Neural crest cell (in vitro differentiated cells): ENCODE measurements around the gene PNKP. TPM values are rescaled to one million over a fixed set of nuclear protein-coding genes. Genes with fewer than 3 reads are reported as not detected.

Source experiments
- DNase-seq: peaks from one replicate; pipeline ENCODE4 v3.0.0; 2021; ENCODE audit warnings: low read depth, mixed read lengths, low spot score
- H3K27ac Mint-ChIP-seq: one replicate; pipeline ENCODE4 v1.8.0; 2021; ENCODE audit warnings: mild to moderate bottlenecking, mixed read lengths; ENCODE audit not compliant: unreplicated experiment
- H3K27me3 Mint-ChIP-seq: 2 replicates; pipeline ENCODE4 v1.8.0; 2021; ENCODE audit warnings: low read depth, mild to moderate bottlenecking, mixed read lengths
- H3K36me3 Mint-ChIP-seq: 2 replicates; pipeline ENCODE4 v1.8.0; 2021; ENCODE audit warnings: low read depth, mild to moderate bottlenecking, mixed read lengths
- H3K4me1 Mint-ChIP-seq: 2 replicates; pipeline ENCODE4 v1.8.0; 2021; ENCODE audit warnings: mixed read lengths
- H3K4me3 Mint-ChIP-seq: one replicate; pipeline ENCODE4 v1.8.0; 2021; ENCODE audit warnings: mild to moderate bottlenecking, mixed read lengths
- H3K9me3 Mint-ChIP-seq: 2 replicates; pipeline ENCODE4 v1.8.0; 2021; ENCODE audit warnings: mixed read lengths
- total RNA-seq: library from RNA; stranded (reverse); gene quantifications from 2 replicates; pipeline ENCODE4 v1.2.1, GENCODE V29; 2021
- TF ChIP-seq, protein P1 (sequence below): fragments of 200-600 bp; sonication (generic); conservative IDR thresholded peaks from 2 replicates; pipeline ENCODE4 v1.5.0; 2021; ENCODE audit warnings: antibody characterized with exemption, mild to moderate bottlenecking

Gene PNKP
- total RNA-seq, 1 donor from 2014 or later: 135 TPM

DNA sequence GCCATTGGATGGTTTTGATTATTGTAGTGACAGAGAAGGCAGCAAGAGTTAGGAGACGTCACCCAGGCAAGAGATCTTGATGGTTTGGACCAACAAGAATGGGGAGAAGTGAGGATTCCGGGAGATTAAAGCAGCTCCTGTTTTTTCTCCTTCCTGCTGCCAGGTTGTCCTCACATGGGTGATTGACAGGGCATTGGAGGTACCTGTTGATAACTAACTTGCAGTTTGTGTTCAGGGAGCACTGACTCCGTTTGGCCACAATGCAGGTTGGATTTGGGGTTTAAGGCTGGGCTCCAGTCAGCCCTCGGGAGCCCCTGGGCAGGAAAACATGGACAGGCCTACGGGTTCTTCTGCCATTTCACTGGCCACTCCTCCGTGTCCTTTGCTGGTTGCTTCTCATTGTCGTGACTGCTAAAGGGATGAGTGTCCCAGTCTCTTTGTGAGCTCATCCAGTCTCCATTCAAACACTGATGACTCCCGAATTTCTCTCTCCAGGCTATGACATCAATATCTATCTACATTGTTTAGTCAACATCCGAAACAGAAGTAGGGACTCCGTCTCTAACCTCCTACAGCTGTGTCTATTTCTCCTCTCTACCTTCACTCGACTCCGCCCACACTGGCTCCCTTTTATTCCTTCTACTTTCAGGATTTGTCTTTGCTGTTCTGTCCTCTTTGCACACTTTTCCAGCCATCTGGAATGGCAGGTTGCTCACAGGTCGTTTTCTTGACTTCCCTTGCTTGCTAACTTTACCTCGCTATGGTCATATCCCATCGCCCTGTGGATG, 17.7 kb downstream of the PNKP start:
- Mint-ChIP-seq H3K27me3 (peaks cover 14% of the 10 kb centered on the region), H3K27ac (no peak overlapping the region), H3K36me3 (peaks cover 26% of the 10 kb centered on the region), H3K4me1 (peaks cover 26% of the 10 kb centered on the region), H3K9me3 (peaks cover 4% of the 10 kb centered on the region), H3K4me3 (peak overlapping the region; percentile 95)
- TF ChIP-seq, protein P1, sequence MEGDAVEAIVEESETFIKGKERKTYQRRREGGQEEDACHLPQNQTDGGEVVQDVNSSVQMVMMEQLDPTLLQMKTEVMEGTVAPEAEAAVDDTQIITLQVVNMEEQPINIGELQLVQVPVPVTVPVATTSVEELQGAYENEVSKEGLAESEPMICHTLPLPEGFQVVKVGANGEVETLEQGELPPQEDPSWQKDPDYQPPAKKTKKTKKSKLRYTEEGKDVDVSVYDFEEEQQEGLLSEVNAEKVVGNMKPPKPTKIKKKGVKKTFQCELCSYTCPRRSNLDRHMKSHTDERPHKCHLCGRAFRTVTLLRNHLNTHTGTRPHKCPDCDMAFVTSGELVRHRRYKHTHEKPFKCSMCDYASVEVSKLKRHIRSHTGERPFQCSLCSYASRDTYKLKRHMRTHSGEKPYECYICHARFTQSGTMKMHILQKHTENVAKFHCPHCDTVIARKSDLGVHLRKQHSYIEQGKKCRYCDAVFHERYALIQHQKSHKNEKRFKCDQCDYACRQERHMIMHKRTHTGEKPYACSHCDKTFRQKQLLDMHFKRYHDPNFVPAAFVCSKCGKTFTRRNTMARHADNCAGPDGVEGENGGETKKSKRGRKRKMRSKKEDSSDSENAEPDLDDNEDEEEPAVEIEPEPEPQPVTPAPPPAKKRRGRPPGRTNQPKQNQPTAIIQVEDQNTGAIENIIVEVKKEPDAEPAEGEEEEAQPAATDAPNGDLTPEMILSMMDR: no peak
- DNase-seq: no peak

DNA sequence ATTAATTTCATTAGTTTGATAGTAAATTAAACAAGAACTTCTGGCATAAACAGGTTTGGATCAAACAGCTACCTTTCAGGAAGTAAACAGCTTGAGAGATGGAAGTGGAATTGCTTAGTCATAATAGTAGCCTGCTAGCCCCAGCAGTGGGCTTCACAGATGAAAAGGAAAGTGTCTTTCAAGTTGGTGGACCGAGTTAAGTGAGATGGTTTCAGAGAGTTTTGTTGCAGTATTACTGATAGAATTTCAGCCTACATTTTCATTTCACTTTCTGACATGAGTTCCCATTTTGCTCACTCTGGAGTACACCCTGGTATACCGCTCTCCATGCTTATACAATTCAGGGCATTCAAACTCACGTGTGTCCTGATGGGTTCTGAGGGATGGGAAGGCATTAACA, 18.4 kb downstream of the PNKP start:
- no peak for DNase-seq
- peaks cover 26% of the 10 kb centered on the region for H3K4me1 Mint-ChIP-seq
- peaks cover 14% of the 10 kb centered on the region for H3K27me3 Mint-ChIP-seq
- H3K4me3 Mint-ChIP-seq: peak overlapping the region; percentile 67
- H3K27ac Mint-ChIP-seq: no peak overlapping the region
- TF ChIP-seq, protein P1: no peak
- peaks cover 4% of the 10 kb centered on the region for H3K9me3 Mint-ChIP-seq
- peaks cover 26% of the 10 kb centered on the region for H3K36me3 Mint-ChIP-seq

DNA sequence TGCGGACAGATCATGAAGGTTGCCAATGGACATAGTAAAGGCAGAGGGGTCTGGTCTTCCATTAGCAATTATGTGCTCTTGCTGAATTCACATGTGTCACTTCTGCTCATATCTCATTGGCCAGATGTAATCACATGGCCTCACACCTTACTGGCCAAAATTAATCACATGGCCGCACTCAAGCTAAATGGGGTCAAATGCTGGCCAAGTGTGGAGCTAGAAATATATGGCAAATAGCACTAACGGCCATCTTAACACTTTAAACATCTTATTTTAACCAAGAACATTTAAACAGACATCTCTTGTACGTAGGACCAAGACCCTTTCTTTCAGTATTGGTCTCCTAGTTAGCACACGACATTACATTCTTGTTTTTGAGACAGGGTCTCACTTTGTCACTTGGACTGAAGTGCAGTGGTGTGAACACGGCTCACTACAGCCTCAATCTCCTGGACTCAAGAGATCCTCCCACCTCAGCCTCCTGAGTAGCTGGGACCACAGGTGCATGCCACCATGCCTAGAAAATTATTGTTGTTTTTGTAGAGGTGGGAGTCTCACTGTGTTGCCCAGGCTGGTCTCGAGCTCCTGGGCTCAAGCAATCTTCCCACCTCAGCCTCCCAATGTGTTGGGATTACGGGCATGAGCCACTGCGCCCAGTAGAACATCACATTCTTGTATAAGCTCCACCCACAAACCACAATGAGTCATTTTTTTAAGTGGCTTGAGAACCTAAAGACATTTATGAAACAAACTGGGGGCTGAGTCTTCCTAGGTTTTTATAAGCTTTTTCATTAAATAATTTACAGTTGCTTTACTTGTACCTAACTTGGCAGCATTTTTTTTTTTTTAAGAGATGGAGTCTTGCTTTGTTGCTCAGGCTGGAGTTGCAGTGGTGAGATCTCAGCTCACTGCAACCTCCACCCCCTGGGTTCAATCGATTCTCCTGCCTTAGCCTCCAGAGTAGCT, 19.4 kb downstream of the PNKP start:
- DNase-seq: no peak
- Mint-ChIP-seq H3K4me1 (peaks cover 19% of the 10 kb centered on the region), H3K27me3 (peaks cover 14% of the 10 kb centered on the region), H3K36me3 (peaks cover 26% of the 10 kb centered on the region), H3K4me3 (peak overlapping the region; percentile 69), H3K9me3 (peaks cover 4% of the 10 kb centered on the region), H3K27ac (no peak overlapping the region)
- TF ChIP-seq, protein P1: no peak

DNA sequence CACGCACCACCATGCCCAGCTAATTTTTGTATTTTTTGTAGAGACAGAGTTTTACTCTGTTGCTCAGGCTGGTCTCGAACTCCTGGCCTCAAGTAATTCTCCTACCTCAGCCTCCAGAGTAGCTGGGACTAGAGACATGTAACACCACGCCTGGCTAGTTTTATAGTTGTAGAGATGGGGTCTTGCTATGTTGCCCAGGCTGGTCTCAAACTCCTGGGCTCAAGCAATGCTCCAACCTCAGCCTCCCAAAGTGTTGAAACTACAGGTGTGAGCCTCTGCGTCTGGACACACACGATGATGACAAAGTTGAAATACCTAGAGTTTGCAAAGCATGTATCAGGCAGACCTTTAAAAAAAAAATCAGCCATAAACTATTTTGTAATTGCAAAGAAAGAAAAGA, 21.0 kb downstream of the PNKP start:
- Mint-ChIP-seq H3K4me1 (peaks cover 8% of the 10 kb centered on the region), H3K27me3 (peaks cover 3% of the 10 kb centered on the region), H3K4me3 (peak overlapping the region; percentile 70), H3K27ac (no peak overlapping the region), H3K9me3 (peaks cover 4% of the 10 kb centered on the region), H3K36me3 (peaks cover 18% of the 10 kb centered on the region)
- no peak for DNase-seq
- TF ChIP-seq, protein P1: no peak

DNA sequence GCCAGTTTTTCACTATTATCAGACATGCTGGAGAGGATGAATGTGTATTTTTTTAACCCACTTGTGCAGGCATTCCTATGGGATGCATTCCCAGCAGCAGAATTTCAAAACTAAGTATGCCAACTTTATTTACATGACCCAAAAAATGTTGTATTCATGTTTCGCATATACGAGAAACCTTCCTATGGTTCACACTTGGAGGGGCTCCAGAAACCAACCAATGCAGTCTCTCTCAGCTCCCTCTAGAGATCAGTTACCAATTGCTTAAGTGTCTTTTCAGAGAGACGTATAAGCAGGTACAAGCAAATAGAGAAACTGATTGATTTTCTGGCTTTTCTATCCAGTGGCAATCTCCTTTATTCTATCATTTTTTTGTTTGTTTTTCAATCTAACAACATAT, 22.0 kb downstream of the PNKP start:
- peaks cover 4% of the 10 kb centered on the region for H3K9me3 Mint-ChIP-seq
- H3K4me1 Mint-ChIP-seq: peaks cover 11% of the 10 kb centered on the region
- no peaks in the 10 kb centered on the region for H3K27me3 Mint-ChIP-seq
- no peak overlapping the region for H3K27ac Mint-ChIP-seq
- TF ChIP-seq, protein P1: no peak
- H3K36me3 Mint-ChIP-seq: peaks cover 18% of the 10 kb centered on the region
- DNase-seq: no peak
- no peak overlapping the region for H3K4me3 Mint-ChIP-seq
